Stimulated activated memory B cell treated with anti-CD40 and anti-IgM and Interleukin-4, amounts not matched to agents 10 μg/mL and 1 μg/mL and 100 μg/mL, for 72 hours (primary cell): ENCODE results near the gene SLC5A4.
"Not testable (repeated sequence)": the region's sequence is repeated elsewhere in the genome, so short reads cannot be mapped to it uniquely, and the experiment has no call there.

ENCODE experiments used
- ATAC-seq: fragments of 150-1000 bp; cut with Tn5 transposase; 2 replicates; pipeline ENCODE4 v1.10.0; 2021
- H3K27ac Mint-ChIP-seq: one replicate; pipeline ENCODE4 v1.8.0; 2022; ENCODE audit warnings: mild to moderate bottlenecking, mixed read lengths
- H3K27me3 Mint-ChIP-seq: one replicate; pipeline ENCODE4 v1.8.0; 2022; ENCODE audit warnings: mixed read lengths
- H3K36me3 Mint-ChIP-seq: one replicate; pipeline ENCODE4 v1.8.0; 2022; ENCODE audit warnings: mixed read lengths
- H3K4me1 Mint-ChIP-seq: one replicate; pipeline ENCODE4 v1.8.0; 2022; ENCODE audit warnings: mixed read lengths
- H3K4me3 Mint-ChIP-seq: one replicate; pipeline ENCODE4 v1.8.0; 2022; ENCODE audit warnings: mild to moderate bottlenecking, moderate library complexity, mixed read lengths
- H3K9me3 Mint-ChIP-seq: one replicate; pipeline ENCODE4 v1.8.0; 2022; ENCODE audit warnings: mixed read lengths

The SLC5A4 gene

GRCh38 chr22:32193346-32193745 is 61.8 kb downstream of the SLC5A4 start:
- not testable (repeated sequence) for H3K4me3 Mint-ChIP-seq, H3K9me3 Mint-ChIP-seq, H3K4me1 Mint-ChIP-seq, H3K36me3 Mint-ChIP-seq, ATAC-seq, H3K27ac Mint-ChIP-seq
- peaks cover 44% of the 10 kb centered on the region for H3K27me3 Mint-ChIP-seq

GRCh38 chr22:32191021-32191420 is 64.1 kb downstream of the SLC5A4 start:
- H3K27me3 Mint-ChIP-seq: peaks cover 37% of the 10 kb centered on the region
- H3K4me3 Mint-ChIP-seq, H3K36me3 Mint-ChIP-seq, ATAC-seq, H3K27ac Mint-ChIP-seq, H3K4me1 Mint-ChIP-seq, H3K9me3 Mint-ChIP-seq: not testable (repeated sequence)

GRCh38 chr22:32185821-32186220 is 69.3 kb downstream of the SLC5A4 start:
- Mint-ChIP-seq H3K27ac (no peak overlapping the region), H3K27me3 (peaks cover 24% of the 10 kb centered on the region), H3K4me3 (no peak overlapping the region), H3K4me1 (no peaks in the 10 kb centered on the region), H3K36me3 (no peaks in the 10 kb centered on the region), H3K9me3 (no peaks in the 10 kb centered on the region)
- no peak for ATAC-seq

GRCh38 chr22:32183625-32184024 is 71.5 kb downstream of the SLC5A4 start:
- no peaks in the 10 kb centered on the region for H3K9me3 Mint-ChIP-seq
- ATAC-seq: no peak
- H3K4me1 Mint-ChIP-seq: no peaks in the 10 kb centered on the region
- H3K27ac Mint-ChIP-seq: no peak overlapping the region
- no peak overlapping the region for H3K4me3 Mint-ChIP-seq
- peaks cover 20% of the 10 kb centered on the region for H3K27me3 Mint-ChIP-seq
- H3K36me3 Mint-ChIP-seq: no peaks in the 10 kb centered on the region

- Mint-ChIP-seq H3K27ac (no peak overlapping the region), H3K36me3 (no peaks in the 10 kb centered on the region), H3K9me3 (no peaks in the 10 kb centered on the region), H3K4me1 (no peaks in the 10 kb centered on the region), H3K27me3 (peaks cover 38% of the 10 kb centered on the region), H3K4me3 (no peak overlapping the region)
- ATAC-seq: no peak
Measured at GRCh38 chr22:32181043-32181442, 74.1 kb downstream of the SLC5A4 start.

GRCh38 chr22:32177221-32177765 is 77.9 kb downstream of the SLC5A4 start:
- ATAC-seq: no peak

GRCh38 chr22:32175683-32176644 is 79.2 kb downstream of the SLC5A4 start:
- Mint-ChIP-seq H3K4me1 (no peaks in the 10 kb centered on the region), H3K36me3 (no peaks in the 10 kb centered on the region), H3K27ac (no peak overlapping the region), H3K27me3 (peaks cover 53% of the 10 kb centered on the region), H3K4me3 (no peak overlapping the region), H3K9me3 (no peaks in the 10 kb centered on the region)
- ATAC-seq: peak; percentile 6

More at GRCh38 chr22:32177221-32177765, 77.9 kb downstream of the SLC5A4 start:
- Mint-ChIP-seq H3K4me3 (no peak overlapping the region), H3K4me1 (no peaks in the 10 kb centered on the region), H3K36me3 (no peaks in the 10 kb centered on the region), H3K27ac (no peak overlapping the region), H3K9me3 (no peaks in the 10 kb centered on the region), H3K27me3 (peaks cover 53% of the 10 kb centered on the region)

GRCh38 chr22:32175115-32175514 is 80.0 kb downstream of the SLC5A4 start:
- H3K27ac Mint-ChIP-seq: no peak overlapping the region
- no peak for ATAC-seq
- H3K36me3 Mint-ChIP-seq: no peaks in the 10 kb centered on the region
- H3K9me3 Mint-ChIP-seq: no peaks in the 10 kb centered on the region
- H3K4me3 Mint-ChIP-seq: no peak overlapping the region
- peaks cover 53% of the 10 kb centered on the region for H3K27me3 Mint-ChIP-seq
- H3K4me1 Mint-ChIP-seq: no peaks in the 10 kb centered on the region
